CD8-positive, alpha-beta memory T cell (primary cell): Measurements from ENCODE around the gene KRTAP4-5. TPM values are rescaled to one million over a fixed set of nuclear protein-coding genes. Genes with fewer than 3 reads are reported as not detected.
A peak's percentile ranks its signal among the peaks of the same experiment; 100 is the strongest.

ENCODE experiments used
- CTCF ChIA-PET: fragments of 350-600 bp; sonication (Branson Sonifier 250); formaldehyde crosslinking; loops from one replicate; lab custom pipeline; 2021; ENCODE audit warnings: antibody characterized with exemption; lab: Charles Lee
- POLR2A ChIA-PET: fragments of 350-600 bp; sonication (Branson Sonifier 250); formaldehyde crosslinking; loops from one replicate; lab custom pipeline; 2021; ENCODE audit warnings: antibody characterized with exemption; lab: Charles Lee
- DNase-seq, 5 donors: peaks; one replicate each; pipeline versions ENCODE4 v3.0.0 to v3.0.0-alpha.2; 2020 to 2022; ENCODE audit warnings: mixed read lengths in 1 of 5
- H3K27ac ChIP-seq: one replicate; pipeline ENCODE4 v1.7.0; 2013; ENCODE audit warnings: low read depth, mild to moderate bottlenecking, low read length, moderate library complexity
- H3K27me3 ChIP-seq: 2 replicates; pipeline ENCODE4 v1.7.0; 2013; ENCODE audit warnings: low read length, mild to moderate bottlenecking; ENCODE audit not compliant: insufficient read depth, poor library complexity, severe bottlenecking
- H3K36me3 ChIP-seq: 2 replicates; pipeline ENCODE4 v1.7.0; 2013; ENCODE audit warnings: mild to moderate bottlenecking, low read length, moderate library complexity; ENCODE audit not compliant: insufficient read depth
- H3K4me1 ChIP-seq: 2 replicates; pipeline ENCODE4 v1.7.0; 2013; ENCODE audit warnings: mild to moderate bottlenecking, low read length, moderate library complexity; ENCODE audit not compliant: insufficient read depth
- H3K4me3 ChIP-seq: 2 replicates; pipeline ENCODE4 v1.7.0; 2013; ENCODE audit warnings: mild to moderate bottlenecking, low read length
- H3K9me3 ChIP-seq: 2 replicates; pipeline ENCODE4 v1.7.0; 2013; ENCODE audit warnings: mild to moderate bottlenecking, low read length
- H3K27ac Mint-ChIP-seq, 8 donors: one replicate each; pipeline ENCODE4 v1.8.0; 2020 to 2021; ENCODE audit warnings: mixed read lengths in 8 of 8, mild to moderate bottlenecking in 6 of 8, inconsistent platforms in 3 of 8, moderate library complexity in 3 of 8
- H3K27me3 Mint-ChIP-seq, 2 donors: one replicate each; pipeline ENCODE4 v1.8.0; 2020 to 2021; ENCODE audit warnings: mixed read lengths in 2 of 2, mild to moderate bottlenecking in 1 of 2, moderate library complexity in 1 of 2
- H3K36me3 Mint-ChIP-seq, 3 donors: one replicate each; pipeline ENCODE4 v1.8.0; 2020 to 2021; ENCODE audit warnings: mixed read lengths in 3 of 3, inconsistent platforms in 1 of 3, mild to moderate bottlenecking in 1 of 3
- H3K4me1 Mint-ChIP-seq, 3 donors: one replicate each; pipeline ENCODE4 v1.8.0; 2020 to 2021; ENCODE audit warnings: mixed read lengths in 3 of 3, inconsistent platforms in 1 of 3, mild to moderate bottlenecking in 1 of 3
- H3K4me3 Mint-ChIP-seq, 7 donors: one replicate each; pipeline ENCODE4 v1.8.0; 2020 to 2021; ENCODE audit warnings: mixed read lengths in 7 of 7, mild to moderate bottlenecking in 6 of 7, moderate library complexity in 4 of 7, inconsistent platforms in 2 of 7
- H3K9me3 Mint-ChIP-seq, 5 donors: one replicate each; pipeline ENCODE4 v1.8.0; 2020 to 2022; ENCODE audit warnings: mixed read lengths in 5 of 5, mild to moderate bottlenecking in 3 of 5, moderate library complexity in 2 of 5, inconsistent platforms in 1 of 5
- polyA plus RNA-seq: library from polyadenylated mRNA; unstranded; fragments of 300-500 nt; fragmentation: Illumina TruSeq; gene quantifications from one replicate; pipeline ENCODE4 v1.2.3, GENCODE V29; 2021
- total RNA-seq, 2 experiments: library from RNA; stranded (reverse); gene quantifications; one replicate each; pipeline ENCODE4 v1.2.3, GENCODE V29; 2021

Gene KRTAP4-5
- total and polyA plus RNA-seq, 3 experiments from 2014 or later: not detected

GRCh38 chr17:41178341-41178740 lies 28.7 kb upstream of the KRTAP4-5 start:
- CTCF ChIA-PET: no interaction called here
- Histone ChIP-seq H3K4me1 (no peaks in the 10 kb centered on the region), H3K4me3 (no peak overlapping the region), H3K27ac (peak overlapping the region; percentile 9), H3K27me3 (no peaks in the 10 kb centered on the region), H3K9me3 (no peaks in the 10 kb centered on the region), H3K36me3 (no peaks in the 10 kb centered on the region)
- DNase-seq: no peak
- Mint-ChIP-seq H3K4me1 (peaks cover 0 to 1% (median 0%) of the 10 kb centered on the region in 3 donors), H3K4me3 (no peak overlapping the region), H3K27me3 (peaks cover 6 to 16% of the 10 kb centered on the region in 2 donors), H3K27ac (no peak overlapping the region), H3K9me3 (no peaks in the 10 kb centered on the region), H3K36me3 (no peaks in the 10 kb centered on the region)
- POLR2A ChIA-PET: no interaction called here

- Histone ChIP-seq H3K27me3 (no peaks in the 10 kb centered on the region), H3K4me3 (no peak within 1 kb of the TSS), H3K4me1 (no peaks in the 10 kb centered on the region), H3K36me3 (no peaks in the 10 kb centered on the region), H3K27ac (peak within 1 kb of the TSS; percentile 9), H3K9me3 (no peaks in the 10 kb centered on the region)
- DNase-seq: no peak
- ChIA-PET POLR2A (no interaction called here), CTCF (no interaction called here)
- no peaks in the 10 kb centered on the region for H3K9me3 Mint-ChIP-seq
- H3K36me3 Mint-ChIP-seq: no peaks in the 10 kb centered on the region
- H3K27ac Mint-ChIP-seq: peak within 1 kb of the TSS in 2 of 8 donors; percentile 52 to 66
- H3K4me1 Mint-ChIP-seq: peaks cover 0 to 2% (median 0%) of the 10 kb centered on the region in 3 donors
- peaks cover 6 to 16% of the 10 kb centered on the region in 2 donors for H3K27me3 Mint-ChIP-seq
- no peak within 1 kb of the TSS for H3K4me3 Mint-ChIP-seq
These were observed 28.2 kb upstream of the KRTAP4-5 start, which contains the start of gene KRTAP4-2 for GRCh38 chr17:41177727-41178271. TSS of gene KRTAP4-2 (minus strand) at chr17:41178221. CDS start at chr17:41178164, 57 bp downstream.

- Histone ChIP-seq H3K27me3 (no peaks in the 10 kb centered on the region), H3K27ac (no peak overlapping the region), H3K4me1 (no peaks in the 10 kb centered on the region), H3K4me3 (no peak overlapping the region), H3K9me3 (no peaks in the 10 kb centered on the region), H3K36me3 (no peaks in the 10 kb centered on the region)
- peaks cover 0 to 4% (median 0%) of the 10 kb centered on the region in 3 donors for H3K4me1 Mint-ChIP-seq
- peaks cover 8 to 17% of the 10 kb centered on the region in 2 donors for H3K27me3 Mint-ChIP-seq
- H3K9me3 Mint-ChIP-seq: no peaks in the 10 kb centered on the region
- H3K36me3 Mint-ChIP-seq: no peaks in the 10 kb centered on the region
- CTCF ChIA-PET: no interaction called here
- POLR2A ChIA-PET: no interaction called here
- H3K27ac Mint-ChIP-seq: no peak overlapping the region
- H3K4me3 Mint-ChIP-seq: no peak overlapping the region
- DNase-seq: no peak
These were observed 27.2 kb upstream of the KRTAP4-5 start for GRCh38 chr17:41176744-41177387.

- Histone ChIP-seq H3K27me3 (no peaks in the 10 kb centered on the region), H3K36me3 (no peaks in the 10 kb centered on the region), H3K9me3 (no peaks in the 10 kb centered on the region), H3K4me3 (no peak overlapping the region), H3K4me1 (no peaks in the 10 kb centered on the region), H3K27ac (no peak overlapping the region)
- no peaks in the 10 kb centered on the region for H3K36me3 Mint-ChIP-seq
- no peak overlapping the region for H3K27ac Mint-ChIP-seq
- H3K4me3 Mint-ChIP-seq: no peak overlapping the region
- peaks cover 9 to 13% of the 10 kb centered on the region in 2 donors for H3K27me3 Mint-ChIP-seq
- ChIA-PET CTCF (no interaction called here), POLR2A (no interaction called here)
- no peak for DNase-seq
- H3K9me3 Mint-ChIP-seq: no peaks in the 10 kb centered on the region
- H3K4me1 Mint-ChIP-seq: peaks cover 0 to 8% (median 0%) of the 10 kb centered on the region in 3 donors
These were observed 22.3 kb upstream of the KRTAP4-5 start for GRCh38 chr17:41171886-41172285.

GRCh38 chr17:41168121-41168520 lies 18.5 kb upstream of the KRTAP4-5 start, which contains the start of gene KRTAP4-3:
TSS of gene KRTAP4-3 (minus strand) at chr17:41168221. CDS start at chr17:41168172, 49 bp downstream.
- H3K4me1 Mint-ChIP-seq: peaks cover 0 to 7% (median 0%) of the 10 kb centered on the region in 3 donors
- H3K4me1 ChIP-seq: no peaks in the 10 kb centered on the region
- H3K27me3 Mint-ChIP-seq: peaks cover 3 to 17% of the 10 kb centered on the region in 2 donors
- H3K4me3 ChIP-seq: no peak within 1 kb of the TSS
- H3K27me3 ChIP-seq: no peaks in the 10 kb centered on the region
- DNase-seq: no peak
- no peak within 1 kb of the TSS for H3K4me3 Mint-ChIP-seq
- CTCF ChIA-PET: no interaction called here
- H3K36me3 ChIP-seq: no peaks in the 10 kb centered on the region
- no peaks in the 10 kb centered on the region for H3K36me3 Mint-ChIP-seq
- POLR2A ChIA-PET: no interaction called here
- H3K9me3 ChIP-seq: no peaks in the 10 kb centered on the region
- no peak within 1 kb of the TSS for H3K27ac ChIP-seq
- peak within 1 kb of the TSS in 1 of 8 donors; percentile 17 for H3K27ac Mint-ChIP-seq
- H3K9me3 Mint-ChIP-seq: no peaks in the 10 kb centered on the region

GRCh38 chr17:41167561-41167960 lies 17.9 kb upstream of the KRTAP4-5 start:
- Mint-ChIP-seq H3K36me3 (no peaks in the 10 kb centered on the region), H3K9me3 (no peaks in the 10 kb centered on the region), H3K4me1 (peaks cover 0 to 7% (median 0%) of the 10 kb centered on the region in 3 donors), H3K27me3 (peaks cover 3 to 19% of the 10 kb centered on the region in 2 donors), H3K4me3 (no peak overlapping the region), H3K27ac (no peak overlapping the region)
- no peaks in the 10 kb centered on the region for H3K27me3 ChIP-seq
- DNase-seq: no peak
- H3K36me3 ChIP-seq: no peaks in the 10 kb centered on the region
- H3K4me1 ChIP-seq: no peaks in the 10 kb centered on the region
- no peaks in the 10 kb centered on the region for H3K9me3 ChIP-seq
- CTCF ChIA-PET: no interaction called here
- H3K27ac ChIP-seq: no peak overlapping the region
- POLR2A ChIA-PET: no interaction called here
- H3K4me3 ChIP-seq: no peak overlapping the region

GRCh38 chr17:41163828-41164227 lies 14.2 kb upstream of the KRTAP4-5 start:
- Mint-ChIP-seq H3K4me3 (no peak overlapping the region), H3K27ac (no peak overlapping the region), H3K27me3 (peaks cover 6 to 29% of the 10 kb centered on the region in 2 donors), H3K36me3 (no peaks in the 10 kb centered on the region), H3K4me1 (peaks cover 0 to 5% (median 0%) of the 10 kb centered on the region in 3 donors), H3K9me3 (no peaks in the 10 kb centered on the region)
- no peaks in the 10 kb centered on the region for H3K9me3 ChIP-seq
- H3K36me3 ChIP-seq: no peaks in the 10 kb centered on the region
- no peak overlapping the region for H3K4me3 ChIP-seq
- CTCF ChIA-PET: no interaction called here
- POLR2A ChIA-PET: no interaction called here
- no peak overlapping the region for H3K27ac ChIP-seq
- DNase-seq: no peak
- H3K27me3 ChIP-seq: peaks cover 4% of the 10 kb centered on the region
- H3K4me1 ChIP-seq: no peaks in the 10 kb centered on the region

GRCh38 chr17:41160648-41161047 lies 11.0 kb upstream of the KRTAP4-5 start, which contains the start of gene KRTAP4-4:
TSS of gene KRTAP4-4 (minus strand) at chr17:41160748. CDS start at chr17:41160691, 57 bp downstream.
- Mint-ChIP-seq H3K36me3 (peaks cover 0 to 4% (median 0%) of the 10 kb centered on the region in 3 donors), H3K27ac (no peak within 1 kb of the TSS), H3K27me3 (peaks cover 16 to 49% of the 10 kb centered on the region in 2 donors), H3K4me3 (no peak within 1 kb of the TSS), H3K9me3 (no peaks in the 10 kb centered on the region), H3K4me1 (no peaks in the 10 kb centered on the region)
- ChIA-PET CTCF (interaction anchor here (1.0 kb wide), 1 partner anchor 140 kb away, joined by 3 read pairs; no protein-coding TSS in a partner anchor), POLR2A (no interaction called here)
- Histone ChIP-seq H3K9me3 (no peaks in the 10 kb centered on the region), H3K27me3 (peaks cover 5% of the 10 kb centered on the region), H3K4me3 (no peak within 1 kb of the TSS), H3K27ac (no peak within 1 kb of the TSS), H3K4me1 (no peaks in the 10 kb centered on the region), H3K36me3 (no peaks in the 10 kb centered on the region)
- DNase-seq: no peak
